ENCODE results near the gene FAHD2A.

GRCh38 chr2:95374921-95375471 lies 27.5 kb upstream of the FAHD2A start:
- TF ChIP-seq, protein P1, sequence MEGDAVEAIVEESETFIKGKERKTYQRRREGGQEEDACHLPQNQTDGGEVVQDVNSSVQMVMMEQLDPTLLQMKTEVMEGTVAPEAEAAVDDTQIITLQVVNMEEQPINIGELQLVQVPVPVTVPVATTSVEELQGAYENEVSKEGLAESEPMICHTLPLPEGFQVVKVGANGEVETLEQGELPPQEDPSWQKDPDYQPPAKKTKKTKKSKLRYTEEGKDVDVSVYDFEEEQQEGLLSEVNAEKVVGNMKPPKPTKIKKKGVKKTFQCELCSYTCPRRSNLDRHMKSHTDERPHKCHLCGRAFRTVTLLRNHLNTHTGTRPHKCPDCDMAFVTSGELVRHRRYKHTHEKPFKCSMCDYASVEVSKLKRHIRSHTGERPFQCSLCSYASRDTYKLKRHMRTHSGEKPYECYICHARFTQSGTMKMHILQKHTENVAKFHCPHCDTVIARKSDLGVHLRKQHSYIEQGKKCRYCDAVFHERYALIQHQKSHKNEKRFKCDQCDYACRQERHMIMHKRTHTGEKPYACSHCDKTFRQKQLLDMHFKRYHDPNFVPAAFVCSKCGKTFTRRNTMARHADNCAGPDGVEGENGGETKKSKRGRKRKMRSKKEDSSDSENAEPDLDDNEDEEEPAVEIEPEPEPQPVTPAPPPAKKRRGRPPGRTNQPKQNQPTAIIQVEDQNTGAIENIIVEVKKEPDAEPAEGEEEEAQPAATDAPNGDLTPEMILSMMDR (IDR thresholded peaks at IDR 0.05; ENCODE audit: insufficient read depth, low read length, poor library complexity, severe bottlenecking): no peak
- TF ChIP-seq EZH2phosphoT487 (conservative IDR thresholded peaks at IDR 0.05; ENCODE audit: low read length): no peak
